Nephron progenitor cell (in vitro differentiated cells): Measurements from ENCODE around the gene MASP1.

ENCODE experiments used
- DNase-seq: peaks from one replicate; pipeline ENCODE4 v3.0.0; 2021
- H3K27ac Mint-ChIP-seq: 2 replicates; pipeline ENCODE4 v1.8.0; 2021; ENCODE audit warnings: mild to moderate bottlenecking, moderate library complexity, mixed read lengths
- H3K27me3 Mint-ChIP-seq: 2 replicates; pipeline ENCODE4 v1.8.0; 2021; ENCODE audit warnings: mild to moderate bottlenecking, low read depth, mixed read lengths; ENCODE audit not compliant: poor library complexity
- H3K36me3 Mint-ChIP-seq: 2 replicates; pipeline ENCODE4 v1.8.0; 2021; ENCODE audit warnings: low read depth, mixed read lengths
- H3K4me1 Mint-ChIP-seq: 2 replicates; pipeline ENCODE4 v1.8.0; 2021; ENCODE audit warnings: mixed read lengths
- H3K4me3 Mint-ChIP-seq: 2 replicates; pipeline ENCODE4 v1.8.0; 2021; ENCODE audit warnings: mild to moderate bottlenecking, moderate library complexity, mixed read lengths
- H3K9me3 Mint-ChIP-seq: 2 replicates; pipeline ENCODE4 v1.8.0; 2021; ENCODE audit warnings: mild to moderate bottlenecking, moderate library complexity, mixed read lengths
- TF ChIP-seq, protein P1 (sequence below): fragments of 200-600 bp; sonication (generic); IDR thresholded peaks from 2 replicates; pipeline ENCODE4 v1.5.0; 2021; ENCODE audit warnings: antibody characterized with exemption

Gene MASP1

DNA sequence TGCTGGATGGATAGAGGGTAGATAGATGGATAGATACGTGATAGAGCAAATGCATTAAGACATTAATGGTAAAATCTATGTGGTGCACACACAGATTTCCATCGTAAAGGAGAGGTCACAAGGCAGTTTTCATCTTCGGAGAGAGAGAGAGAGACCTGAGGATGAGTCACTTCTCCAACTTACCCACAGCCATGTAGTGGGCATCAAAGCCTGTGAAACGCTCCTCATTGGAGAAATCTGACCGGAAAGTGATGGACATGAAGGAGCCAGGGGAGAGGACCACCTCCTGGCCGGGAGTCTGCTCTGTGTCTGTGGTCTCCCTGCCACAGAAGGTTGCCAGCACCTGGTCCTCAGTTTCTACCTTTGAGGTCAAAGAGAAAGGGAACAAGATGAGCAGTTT lies 29.2 kb downstream of the MASP1 start:
- no peaks in the 10 kb centered on the region for H3K9me3 Mint-ChIP-seq
- no peak overlapping the region for H3K4me3 Mint-ChIP-seq
- peak overlapping the region; percentile 46 for H3K27ac Mint-ChIP-seq
- peaks cover 4% of the 10 kb centered on the region for H3K36me3 Mint-ChIP-seq
- peaks cover 31% of the 10 kb centered on the region for H3K4me1 Mint-ChIP-seq
- H3K27me3 Mint-ChIP-seq: no peaks in the 10 kb centered on the region
- TF ChIP-seq, protein P1, sequence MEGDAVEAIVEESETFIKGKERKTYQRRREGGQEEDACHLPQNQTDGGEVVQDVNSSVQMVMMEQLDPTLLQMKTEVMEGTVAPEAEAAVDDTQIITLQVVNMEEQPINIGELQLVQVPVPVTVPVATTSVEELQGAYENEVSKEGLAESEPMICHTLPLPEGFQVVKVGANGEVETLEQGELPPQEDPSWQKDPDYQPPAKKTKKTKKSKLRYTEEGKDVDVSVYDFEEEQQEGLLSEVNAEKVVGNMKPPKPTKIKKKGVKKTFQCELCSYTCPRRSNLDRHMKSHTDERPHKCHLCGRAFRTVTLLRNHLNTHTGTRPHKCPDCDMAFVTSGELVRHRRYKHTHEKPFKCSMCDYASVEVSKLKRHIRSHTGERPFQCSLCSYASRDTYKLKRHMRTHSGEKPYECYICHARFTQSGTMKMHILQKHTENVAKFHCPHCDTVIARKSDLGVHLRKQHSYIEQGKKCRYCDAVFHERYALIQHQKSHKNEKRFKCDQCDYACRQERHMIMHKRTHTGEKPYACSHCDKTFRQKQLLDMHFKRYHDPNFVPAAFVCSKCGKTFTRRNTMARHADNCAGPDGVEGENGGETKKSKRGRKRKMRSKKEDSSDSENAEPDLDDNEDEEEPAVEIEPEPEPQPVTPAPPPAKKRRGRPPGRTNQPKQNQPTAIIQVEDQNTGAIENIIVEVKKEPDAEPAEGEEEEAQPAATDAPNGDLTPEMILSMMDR: no peak
- DNase-seq: no peak

DNA sequence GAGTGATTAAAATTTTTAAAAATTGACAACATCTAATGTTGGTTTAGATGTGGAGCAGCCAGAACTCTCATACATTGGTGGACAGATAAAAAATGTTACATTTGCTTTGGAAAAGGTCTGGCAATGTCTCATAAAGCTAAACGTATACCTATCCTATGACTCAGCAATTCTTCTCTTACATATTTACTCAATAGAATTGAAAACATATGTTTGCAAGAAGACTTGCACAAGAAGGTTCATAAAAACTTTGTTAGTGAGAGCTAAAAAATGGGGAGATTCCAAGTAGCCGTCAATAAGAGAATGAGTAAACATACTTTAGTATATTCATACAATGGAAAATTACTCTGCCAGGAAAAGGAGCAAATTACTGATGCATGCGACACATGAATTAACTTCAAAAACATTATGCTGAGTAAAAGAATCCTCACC lies 30.0 kb downstream of the MASP1 start:
- peaks cover 4% of the 10 kb centered on the region for H3K36me3 Mint-ChIP-seq
- H3K9me3 Mint-ChIP-seq: no peaks in the 10 kb centered on the region
- TF ChIP-seq, protein P1: no peak
- H3K27ac Mint-ChIP-seq: no peak overlapping the region
- no peaks in the 10 kb centered on the region for H3K27me3 Mint-ChIP-seq
- no peak overlapping the region for H3K4me3 Mint-ChIP-seq
- H3K4me1 Mint-ChIP-seq: peaks cover 31% of the 10 kb centered on the region
- no peak for DNase-seq

DNA sequence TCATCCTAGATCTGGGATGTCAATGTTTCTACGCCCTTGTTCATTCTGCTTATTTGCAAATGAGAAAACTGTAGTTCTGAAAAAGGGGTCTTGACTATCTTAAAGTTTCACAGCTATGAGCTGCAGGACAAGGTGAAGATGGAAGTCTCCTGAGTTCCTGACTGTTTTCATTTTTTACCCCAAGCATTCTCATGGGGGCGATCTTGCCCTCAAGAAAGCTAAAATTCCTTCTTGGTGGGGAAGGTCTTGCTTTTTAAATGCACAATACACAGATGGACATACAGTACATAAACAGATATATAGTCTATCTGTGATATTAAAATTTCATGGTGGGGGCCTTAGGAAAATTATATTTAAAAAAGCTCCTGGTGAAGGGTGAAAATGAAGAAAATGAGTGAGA lies 32.4 kb downstream of the MASP1 start:
- Mint-ChIP-seq H3K4me3 (no peak overlapping the region), H3K9me3 (no peaks in the 10 kb centered on the region), H3K27ac (no peak overlapping the region), H3K27me3 (no peaks in the 10 kb centered on the region), H3K36me3 (peaks cover 4% of the 10 kb centered on the region), H3K4me1 (peaks cover 13% of the 10 kb centered on the region)
- TF ChIP-seq, protein P1: no peak
- no peak for DNase-seq

DNA sequence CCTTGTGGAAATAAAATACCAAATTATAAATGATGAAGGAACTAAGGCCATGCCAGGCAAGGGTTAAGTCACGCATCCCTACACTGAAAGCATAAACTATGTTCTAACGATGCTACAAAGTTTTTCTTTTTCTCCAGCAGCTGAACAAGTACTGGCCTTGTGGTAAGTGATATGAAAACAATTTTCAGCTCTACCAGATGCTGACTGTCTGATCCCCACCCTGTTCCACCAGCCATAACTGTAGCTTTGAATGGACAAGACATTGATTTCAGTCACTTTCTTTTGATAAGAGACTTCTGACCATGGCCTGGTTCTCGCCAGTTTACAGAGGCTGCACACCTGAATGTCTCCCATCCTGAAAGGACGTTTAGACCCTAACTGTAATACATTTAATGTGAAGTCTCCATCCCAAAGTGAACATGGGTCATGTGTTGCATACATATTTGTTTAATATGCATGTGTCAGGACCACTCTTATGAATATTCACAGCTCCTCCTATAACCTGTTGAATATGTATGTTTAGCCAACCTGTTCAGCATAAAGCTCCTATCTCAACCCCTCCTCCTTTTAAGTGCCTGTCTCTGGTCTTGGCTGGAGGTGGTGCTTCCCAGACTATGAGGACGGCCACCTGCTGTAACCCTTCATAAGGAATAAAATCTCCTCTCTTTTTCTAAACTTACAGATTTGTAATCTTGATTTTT lies 33.4 kb downstream of the MASP1 start:
- TF ChIP-seq, protein P1: no peak
- Mint-ChIP-seq H3K27me3 (no peaks in the 10 kb centered on the region), H3K4me3 (no peak overlapping the region), H3K4me1 (peaks cover 3% of the 10 kb centered on the region), H3K36me3 (peaks cover 4% of the 10 kb centered on the region), H3K27ac (no peak overlapping the region), H3K9me3 (no peaks in the 10 kb centered on the region)
- DNase-seq: no peak

DNA sequence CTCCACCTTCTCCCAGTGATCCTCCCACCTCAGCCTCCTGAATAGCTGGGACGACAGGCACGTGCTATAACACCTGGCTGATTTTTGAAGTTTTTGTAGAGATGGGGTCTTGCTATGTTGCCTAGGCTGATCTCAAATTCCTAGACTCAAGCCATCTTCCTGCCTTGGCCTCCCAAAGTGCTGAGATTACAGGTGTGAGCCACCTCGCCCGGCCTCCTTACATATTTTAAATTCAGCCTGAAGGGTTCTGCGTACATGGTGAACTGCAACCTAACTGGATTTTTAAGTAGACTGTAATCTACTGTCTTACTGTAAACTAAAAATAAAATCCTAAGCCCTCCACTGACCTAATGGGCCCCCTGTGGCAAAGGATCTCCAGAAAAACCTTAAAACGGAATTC lies 34.1 kb downstream of the MASP1 start:
- no peak overlapping the region for H3K4me3 Mint-ChIP-seq

More for the DNA sequence above, 34.1 kb downstream of the MASP1 start:
- no peak overlapping the region for H3K27ac Mint-ChIP-seq
- DNase-seq: no peak
- H3K36me3 Mint-ChIP-seq: peaks cover 4% of the 10 kb centered on the region
- TF ChIP-seq, protein P1: no peak
- H3K27me3 Mint-ChIP-seq: no peaks in the 10 kb centered on the region
- peaks cover 1% of the 10 kb centered on the region for H3K4me1 Mint-ChIP-seq
- no peaks in the 10 kb centered on the region for H3K9me3 Mint-ChIP-seq
